Measurements from ENCODE around the gene KCNQ1.
A peak's percentile ranks its signal among the peaks of the same experiment; 100 is the strongest.

KCNQ1 gene

GRCh38 chr11:2774173-2775082 is 329.6 kb downstream of the KCNQ1 start:
- H3K36me3 Mint-ChIP-seq: peaks cover 22% of the 10 kb centered on the region
- no peak overlapping the region for H3K27ac Mint-ChIP-seq
- no peaks in the 10 kb centered on the region for H3K9me3 Mint-ChIP-seq
- ATAC-seq (ENCODE audit: low read depth): no peak
- no peaks in the 10 kb centered on the region for H3K4me1 Mint-ChIP-seq
- no peaks in the 10 kb centered on the region for H3K27me3 Mint-ChIP-seq
- peak in 1 of 2 donors; percentile 9 for DNase-seq (ENCODE audit: low spot score in 2 of 2)
- no peak overlapping the region for H3K4me3 Mint-ChIP-seq

DNA sequence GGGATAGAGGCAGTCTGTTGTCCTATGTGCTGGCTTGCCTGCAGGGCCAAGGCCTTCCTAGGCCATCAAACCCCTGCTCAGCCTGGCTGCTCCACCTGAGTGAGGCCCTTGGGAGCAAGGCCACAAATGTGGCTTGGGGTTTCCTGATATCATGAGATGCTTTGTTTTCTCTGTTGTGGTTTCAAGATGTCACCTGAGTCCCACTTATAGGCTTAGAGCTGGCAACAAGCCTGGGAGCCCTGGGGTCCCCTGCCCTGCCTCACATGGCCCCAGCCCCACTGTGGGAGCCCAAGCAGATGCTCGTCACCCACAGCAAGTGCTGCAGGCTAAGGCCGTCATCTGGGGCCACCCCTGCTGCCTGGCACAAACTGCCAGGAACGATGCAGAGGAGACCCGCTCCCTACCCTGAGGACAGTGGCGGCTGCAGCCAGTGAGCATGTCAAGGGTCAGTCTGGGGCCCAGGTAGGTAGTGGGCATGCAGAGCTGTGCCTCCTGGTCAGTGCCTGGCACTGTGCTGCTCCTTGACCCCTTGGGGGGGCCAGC is 330.3 kb downstream of the KCNQ1 start:
- ATAC-seq (ENCODE audit: low read depth) (no peak), DNase-seq (ENCODE audit: low spot score in 2 of 2) (no peak)
- Mint-ChIP-seq H3K27ac (no peak overlapping the region), H3K4me1 (no peaks in the 10 kb centered on the region), H3K36me3 (peaks cover 24% of the 10 kb centered on the region), H3K4me3 (no peak overlapping the region), H3K27me3 (no peaks in the 10 kb centered on the region), H3K9me3 (no peaks in the 10 kb centered on the region)

DNA sequence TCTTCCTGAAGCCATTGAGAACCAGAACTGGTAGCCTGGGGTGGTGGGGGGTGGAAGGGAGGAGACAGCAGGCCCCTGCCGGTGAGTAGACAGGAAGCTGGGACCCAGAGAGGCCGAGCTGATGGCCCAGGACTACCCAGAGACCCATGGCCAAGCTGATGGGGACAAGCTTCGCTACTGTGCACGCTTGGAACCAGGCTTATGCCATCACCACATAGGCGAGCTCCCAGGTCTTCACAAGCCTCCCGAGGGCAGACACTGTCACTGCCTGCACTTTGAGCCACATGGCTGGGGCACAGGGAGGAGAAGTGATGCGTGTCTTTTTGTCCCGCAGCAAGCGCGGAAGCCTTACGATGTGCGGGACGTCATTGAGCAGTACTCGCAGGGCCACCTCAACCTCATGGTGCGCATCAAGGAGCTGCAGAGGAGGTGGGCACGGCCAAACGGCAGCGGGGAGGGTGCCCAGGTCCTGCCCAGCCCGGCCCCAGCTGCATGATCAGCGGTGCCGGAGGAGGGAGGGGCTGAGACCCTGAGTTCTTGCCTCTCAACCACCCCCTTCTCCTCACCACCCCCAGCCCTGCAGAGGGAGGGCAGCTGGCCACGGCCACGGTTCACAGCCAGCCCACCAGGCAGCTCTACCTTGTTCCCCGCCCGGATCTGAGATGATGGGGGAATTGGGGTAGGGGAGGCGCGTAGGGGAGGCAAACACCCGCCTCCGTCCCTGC is 331.0 kb downstream of the KCNQ1 start:
- ATAC-seq (ENCODE audit: low read depth) (no peak), DNase-seq (ENCODE audit: low spot score in 2 of 2) (peak in 1 of 2 donors; percentile 9)
- no peaks in the 10 kb centered on the region for H3K9me3 Mint-ChIP-seq
- no peak overlapping the region for H3K27ac Mint-ChIP-seq
- H3K4me1 Mint-ChIP-seq: no peaks in the 10 kb centered on the region
- H3K4me3 Mint-ChIP-seq: no peak overlapping the region
- H3K36me3 Mint-ChIP-seq: peaks cover 23% of the 10 kb centered on the region
- no peaks in the 10 kb centered on the region for H3K27me3 Mint-ChIP-seq

DNA sequence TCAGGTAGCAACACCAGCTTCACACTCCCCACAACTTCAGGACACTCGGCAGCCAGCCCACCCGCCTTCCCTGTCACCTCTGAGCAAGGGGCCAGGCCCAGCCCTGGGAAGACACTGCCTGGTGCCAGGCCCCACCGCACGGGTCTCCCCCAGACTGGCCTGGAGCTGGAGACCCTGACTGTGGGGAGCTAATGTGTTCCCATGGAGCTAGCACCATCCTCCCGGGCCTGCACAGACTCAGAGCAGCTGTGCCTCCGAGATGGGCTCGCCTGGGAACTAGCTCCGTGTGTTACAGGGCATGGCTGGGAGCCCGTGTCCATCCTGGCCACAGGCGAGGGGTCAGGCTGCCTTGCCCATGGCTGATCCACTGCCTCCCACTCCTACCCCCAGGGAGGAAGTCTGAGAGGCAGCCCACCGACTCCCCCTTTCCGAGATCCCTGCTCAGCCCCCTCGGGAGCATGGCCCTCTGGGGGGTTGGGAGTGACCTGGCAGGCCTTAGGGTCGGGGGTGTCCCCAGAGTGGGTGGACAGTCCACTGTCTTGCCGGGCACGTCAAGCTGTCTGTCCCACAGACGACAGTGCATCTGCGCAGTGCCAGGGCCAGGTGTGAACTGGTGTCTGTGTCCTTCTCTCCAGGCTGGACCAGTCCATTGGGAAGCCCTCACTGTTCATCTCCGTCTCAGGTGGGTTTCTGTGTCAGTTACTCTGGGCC is 331.7 kb downstream of the KCNQ1 start:
- Mint-ChIP-seq H3K36me3 (peaks cover 25% of the 10 kb centered on the region), H3K9me3 (no peaks in the 10 kb centered on the region), H3K27ac (no peak overlapping the region), H3K4me3 (no peak overlapping the region), H3K4me1 (no peaks in the 10 kb centered on the region), H3K27me3 (no peaks in the 10 kb centered on the region)
- DNase-seq (ENCODE audit: low spot score in 2 of 2) (peak in 1 of 2 donors; percentile 8), ATAC-seq (ENCODE audit: low read depth) (no peak)

DNA sequence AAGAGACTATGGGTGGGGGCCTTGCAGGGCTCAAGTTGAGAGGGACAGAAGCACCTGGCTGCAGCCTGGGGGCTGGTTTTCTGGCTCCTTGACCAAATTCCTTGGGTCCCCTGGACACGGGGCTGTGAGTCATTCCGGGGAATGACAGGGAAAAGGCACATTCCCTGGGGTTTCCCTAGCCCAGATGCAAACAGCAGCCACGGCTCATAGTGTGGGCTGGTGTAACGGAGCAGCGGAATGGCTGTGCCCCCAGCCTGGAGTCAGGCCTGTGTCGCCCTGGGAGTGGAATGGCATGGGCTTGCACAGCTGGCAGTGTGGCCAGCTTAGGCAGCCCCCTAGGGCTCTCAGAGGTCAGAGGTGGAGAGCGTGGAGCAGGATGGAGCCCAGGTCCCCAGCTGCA is 332.6 kb downstream of the KCNQ1 start:
- Mint-ChIP-seq H3K27ac (no peak overlapping the region), H3K27me3 (no peaks in the 10 kb centered on the region), H3K36me3 (peaks cover 26% of the 10 kb centered on the region)

DNA sequence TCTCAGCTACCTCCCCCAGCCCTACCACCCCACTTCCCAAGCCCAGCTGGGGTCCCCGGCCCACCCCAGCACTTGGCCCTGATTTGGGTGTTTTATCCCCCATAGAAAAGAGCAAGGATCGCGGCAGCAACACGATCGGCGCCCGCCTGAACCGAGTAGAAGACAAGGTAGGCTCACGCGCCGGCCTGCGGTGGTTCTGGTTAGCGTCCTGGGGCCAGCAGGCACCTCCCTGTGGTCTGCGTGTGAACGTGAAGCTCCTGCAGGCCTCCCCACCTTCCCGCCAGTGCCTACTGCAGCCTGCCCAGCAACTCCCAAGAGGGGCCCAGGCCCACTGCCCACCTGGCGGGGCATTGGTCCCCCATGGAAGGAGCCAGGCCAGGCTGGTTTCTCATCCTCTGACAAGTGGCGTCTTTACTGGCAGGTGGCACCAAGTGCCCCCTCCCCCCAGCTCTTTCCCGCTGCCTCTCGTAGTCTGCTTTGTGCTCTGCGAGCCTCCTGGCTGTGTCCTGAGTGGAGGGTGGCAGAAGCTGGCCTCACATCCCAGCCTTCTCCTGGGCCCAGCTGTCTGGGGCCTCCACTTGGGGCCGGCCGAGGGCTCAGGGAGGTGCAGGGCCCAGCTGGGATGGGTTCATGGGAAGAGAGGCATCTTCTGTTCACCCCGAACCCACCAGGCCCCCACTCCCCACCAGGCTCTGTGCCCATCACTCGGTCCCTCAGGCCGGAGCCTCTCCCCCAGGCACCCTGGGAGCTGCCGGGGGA is 333.2 kb downstream of the KCNQ1 start:
- Mint-ChIP-seq H3K9me3 (peaks cover 2% of the 10 kb centered on the region), H3K4me3 (no peak overlapping the region), H3K27me3 (no peaks in the 10 kb centered on the region), H3K27ac (no peak overlapping the region), H3K36me3 (peaks cover 26% of the 10 kb centered on the region), H3K4me1 (peaks cover 6% of the 10 kb centered on the region)
- DNase-seq (ENCODE audit: low spot score in 2 of 2) (peak in 1 of 2 donors; percentile 6), ATAC-seq (ENCODE audit: low read depth) (no peak)

More for the DNA sequence above, 332.6 kb downstream of the KCNQ1 start:
- H3K9me3 Mint-ChIP-seq: peaks cover 2% of the 10 kb centered on the region
- H3K4me3 Mint-ChIP-seq: no peak overlapping the region
- DNase-seq (ENCODE audit: low spot score in 2 of 2) (peak in 1 of 2 donors; percentile 4), ATAC-seq (ENCODE audit: low read depth) (no peak)
- H3K4me1 Mint-ChIP-seq: peaks cover 3% of the 10 kb centered on the region

- peaks cover 12% of the 10 kb centered on the region for H3K4me1 Mint-ChIP-seq
- no peak for ATAC-seq (ENCODE audit: low read depth)
- peaks cover 2% of the 10 kb centered on the region for H3K9me3 Mint-ChIP-seq
- no peaks in the 10 kb centered on the region for H3K27me3 Mint-ChIP-seq
- no peak overlapping the region for H3K27ac Mint-ChIP-seq
- peaks cover 27% of the 10 kb centered on the region for H3K36me3 Mint-ChIP-seq
- DNase-seq (ENCODE audit: low spot score in 2 of 2): peak in 1 of 2 donors; percentile 9
- no peak overlapping the region for H3K4me3 Mint-ChIP-seq
These were observed 334.1 kb downstream of the KCNQ1 start for GRCh38 chr11:2778630-2779498.

- ATAC-seq (ENCODE audit: low read depth): no peak
- Mint-ChIP-seq H3K27ac (no peak overlapping the region), H3K4me1 (peaks cover 12% of the 10 kb centered on the region), H3K9me3 (peaks cover 2% of the 10 kb centered on the region), H3K27me3 (no peaks in the 10 kb centered on the region), H3K4me3 (no peak overlapping the region), H3K36me3 (peaks cover 27% of the 10 kb centered on the region)
- DNase-seq (ENCODE audit: low spot score in 2 of 2): no peak
These were observed 334.7 kb downstream of the KCNQ1 start for GRCh38 chr11:2779499-2779980.

DNA sequence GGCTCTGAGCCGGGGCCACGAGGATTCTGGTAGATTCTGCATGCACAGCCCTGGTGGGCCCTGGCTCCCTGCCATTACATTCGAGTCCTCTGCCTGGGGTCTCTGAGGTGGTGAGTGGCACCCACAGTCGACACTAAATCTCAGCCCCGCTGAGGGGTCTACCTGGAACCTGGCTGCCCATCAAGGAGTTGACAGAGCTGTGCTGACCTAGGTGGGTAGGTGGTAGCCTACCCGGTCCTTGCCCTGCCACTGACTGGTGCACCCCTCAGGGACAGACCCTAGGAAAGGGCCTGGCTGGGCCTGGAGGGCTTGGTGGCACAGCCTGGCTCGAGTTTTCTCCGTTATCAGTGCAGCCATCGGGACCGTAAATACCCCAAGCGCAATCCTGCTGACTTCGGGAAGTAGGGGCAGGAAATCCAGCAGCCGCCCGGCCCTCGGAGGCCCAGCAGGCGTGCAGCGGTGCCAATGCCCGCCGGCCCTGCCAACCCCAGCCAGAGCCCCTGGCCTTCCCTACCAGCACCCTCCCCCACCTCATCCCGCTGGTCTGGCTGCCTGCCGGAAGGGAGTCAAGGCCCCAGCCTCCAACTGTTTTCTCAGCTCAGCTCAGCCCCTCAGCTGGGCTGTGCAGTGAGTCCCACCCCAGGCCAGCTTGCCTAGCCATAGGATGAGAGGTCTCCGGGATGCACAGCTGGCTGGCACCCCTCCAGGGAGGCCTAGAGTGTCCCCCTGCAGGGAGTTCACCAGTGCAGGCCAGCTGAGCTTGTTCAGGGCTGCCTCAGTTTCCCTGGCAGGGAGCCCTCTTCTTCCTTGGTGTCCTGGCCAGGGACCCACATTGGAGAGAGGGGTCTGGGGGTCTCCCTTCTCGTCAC is 335.4 kb downstream of the KCNQ1 start:
- ATAC-seq (ENCODE audit: low read depth): no peak
- Mint-ChIP-seq H3K9me3 (peaks cover 2% of the 10 kb centered on the region), H3K4me3 (no peak overlapping the region), H3K4me1 (peaks cover 12% of the 10 kb centered on the region), H3K36me3 (peaks cover 27% of the 10 kb centered on the region), H3K27me3 (no peaks in the 10 kb centered on the region), H3K27ac (no peak overlapping the region)
- peak in 1 of 2 donors; percentile 9 for DNase-seq (ENCODE audit: low spot score in 2 of 2)

DNA sequence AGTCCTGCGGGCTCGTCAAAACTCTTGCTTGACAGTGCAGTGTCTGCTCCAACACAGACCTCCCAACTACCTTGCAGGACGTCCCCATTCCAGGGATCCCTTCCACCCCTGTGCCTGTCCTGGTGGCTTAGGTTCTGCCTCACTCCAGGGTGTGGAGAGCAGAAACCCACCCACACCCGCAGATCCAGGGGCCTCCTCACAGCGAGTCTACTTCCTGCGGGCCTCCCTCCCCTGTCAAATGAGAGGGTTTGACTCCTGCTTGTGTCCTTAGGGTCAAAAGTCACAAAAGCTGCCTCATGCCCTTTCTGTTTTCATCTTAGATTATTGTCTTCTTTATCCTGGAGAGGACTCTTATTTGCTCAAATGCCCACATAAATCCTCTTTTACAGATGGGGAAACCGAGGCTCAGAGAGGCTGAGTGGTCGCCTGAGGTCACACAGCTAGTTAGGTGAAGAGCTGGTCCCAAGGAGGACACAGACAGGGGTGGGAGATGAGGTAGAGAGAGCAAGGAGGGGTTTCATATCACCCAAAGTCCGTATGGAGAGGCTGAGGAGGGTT is 336.1 kb downstream of the KCNQ1 start:
- H3K4me1 Mint-ChIP-seq: peaks cover 12% of the 10 kb centered on the region
- no peak overlapping the region for H3K27ac Mint-ChIP-seq
- no peak overlapping the region for H3K4me3 Mint-ChIP-seq

GRCh38 chr11:2781408-2782274 is 336.8 kb downstream of the KCNQ1 start:
- ATAC-seq (ENCODE audit: low read depth) (no peak), DNase-seq (ENCODE audit: low spot score in 2 of 2) (peak in 1 of 2 donors; percentile 8)
- Mint-ChIP-seq H3K4me1 (peaks cover 12% of the 10 kb centered on the region), H3K27ac (no peak overlapping the region), H3K9me3 (peaks cover 9% of the 10 kb centered on the region), H3K36me3 (peaks cover 36% of the 10 kb centered on the region), H3K27me3 (no peaks in the 10 kb centered on the region), H3K4me3 (no peak overlapping the region)

More for the DNA sequence above, 336.1 kb downstream of the KCNQ1 start:
- Mint-ChIP-seq H3K9me3 (peaks cover 6% of the 10 kb centered on the region), H3K27me3 (no peaks in the 10 kb centered on the region), H3K36me3 (peaks cover 31% of the 10 kb centered on the region)
- no peak for ATAC-seq (ENCODE audit: low read depth)
- DNase-seq (ENCODE audit: low spot score in 2 of 2): no peak

Measured in memory B cell (primary cell).